Transverse colon (tissue), 4 donors: Measurements from ENCODE around the gene C2orf81.

Source experiments
- POLR2A ChIP-seq: fragments of 450-650 bp; IDR thresholded peaks from one replicate; pipeline ENCODE4 v1.6.1; 2016; ENCODE audit warnings: antibody characterized with exemption, mild to moderate bottlenecking, moderate library complexity
- POLR2AphosphoS5 ChIP-seq, 3 donors: sonication (generic); formaldehyde crosslinking; IDR thresholded peaks; one replicate each; pipeline ENCODE4 v1.6.1; 2016; ENCODE audit warnings: antibody characterized with exemption in 3 of 3
- TF ChIP-seq, protein P1 (sequence below), 5 experiments: fragments of 200-600 bp in 3 of 5; fragments of 450-650 bp in 2 of 5; sonication (generic) in 3 of 5; IDR thresholded peaks; 1 replicate in 2 of 5; 2 replicates in 3 of 5; pipeline ENCODE4 v1.5.1; 2016 to 2017; ENCODE audit warnings: antibody characterized with exemption in 5 of 5, inconsistent platforms in 3 of 5, mild to moderate bottlenecking in 2 of 5, moderate library complexity in 1 of 5

DNA sequence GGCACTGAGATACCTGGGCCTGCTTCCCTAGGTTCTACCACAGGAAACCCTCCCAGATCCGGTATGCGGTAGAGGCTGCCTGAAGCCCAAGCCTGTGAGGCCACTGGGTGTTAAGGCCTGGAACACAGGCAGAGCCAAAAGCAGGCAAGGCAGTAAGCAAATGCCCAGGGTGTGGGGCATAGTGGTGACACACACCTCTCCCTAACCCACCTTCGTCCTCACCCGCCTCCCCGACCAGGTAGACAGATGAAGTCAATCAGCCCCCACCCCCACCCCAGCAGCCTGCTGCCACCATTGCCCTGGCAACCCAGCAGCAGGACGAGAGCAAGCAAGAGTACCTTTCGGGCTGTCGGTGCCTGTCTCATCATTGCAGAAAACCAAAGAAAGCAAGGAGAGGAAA lies 47.4 kb downstream of the C2orf81 start:
- TF ChIP-seq, protein P1, sequence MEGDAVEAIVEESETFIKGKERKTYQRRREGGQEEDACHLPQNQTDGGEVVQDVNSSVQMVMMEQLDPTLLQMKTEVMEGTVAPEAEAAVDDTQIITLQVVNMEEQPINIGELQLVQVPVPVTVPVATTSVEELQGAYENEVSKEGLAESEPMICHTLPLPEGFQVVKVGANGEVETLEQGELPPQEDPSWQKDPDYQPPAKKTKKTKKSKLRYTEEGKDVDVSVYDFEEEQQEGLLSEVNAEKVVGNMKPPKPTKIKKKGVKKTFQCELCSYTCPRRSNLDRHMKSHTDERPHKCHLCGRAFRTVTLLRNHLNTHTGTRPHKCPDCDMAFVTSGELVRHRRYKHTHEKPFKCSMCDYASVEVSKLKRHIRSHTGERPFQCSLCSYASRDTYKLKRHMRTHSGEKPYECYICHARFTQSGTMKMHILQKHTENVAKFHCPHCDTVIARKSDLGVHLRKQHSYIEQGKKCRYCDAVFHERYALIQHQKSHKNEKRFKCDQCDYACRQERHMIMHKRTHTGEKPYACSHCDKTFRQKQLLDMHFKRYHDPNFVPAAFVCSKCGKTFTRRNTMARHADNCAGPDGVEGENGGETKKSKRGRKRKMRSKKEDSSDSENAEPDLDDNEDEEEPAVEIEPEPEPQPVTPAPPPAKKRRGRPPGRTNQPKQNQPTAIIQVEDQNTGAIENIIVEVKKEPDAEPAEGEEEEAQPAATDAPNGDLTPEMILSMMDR (IDR thresholded peaks at IDR 0.05), result no peak
- no peak for TF ChIP-seq POLR2AphosphoS5 (IDR thresholded peaks at IDR 0.05)
- no peak for TF ChIP-seq POLR2A
